ENCODE measurements around the gene MMP25.

MMP25 gene

DNA sequence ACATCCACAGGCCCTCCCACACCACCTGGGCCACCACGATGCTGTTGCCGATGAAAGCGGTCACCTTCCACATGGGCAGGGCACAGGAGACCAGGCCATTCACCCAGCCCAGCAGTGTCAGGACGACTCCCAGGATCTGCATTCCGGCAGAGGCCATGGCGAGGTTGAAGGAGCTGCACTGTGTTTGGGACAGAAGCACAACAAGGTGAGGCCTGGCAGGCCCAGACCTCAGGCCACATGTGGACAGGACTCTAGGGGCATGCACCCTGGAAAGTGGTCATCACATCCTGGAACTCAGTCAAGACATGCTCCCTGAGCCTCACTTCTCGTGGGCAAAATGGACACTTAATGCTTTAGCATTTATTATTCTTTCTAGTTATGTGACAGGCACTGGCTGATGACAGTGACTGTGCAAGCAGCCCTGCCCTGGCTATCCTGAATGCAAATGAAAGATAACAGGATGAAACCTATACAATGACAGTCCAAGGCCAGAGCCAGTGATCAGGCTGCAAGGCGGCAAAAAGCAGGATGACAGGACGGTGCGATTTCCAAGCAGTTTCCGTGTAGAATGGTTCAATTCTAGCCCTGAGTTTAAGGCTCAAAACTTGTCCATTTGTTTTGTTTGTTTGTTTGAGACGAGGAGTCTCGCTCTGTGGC lies 30.4 kb upstream of the MMP25 start:
- Histone ChIP-seq H3K9me3 (ENCODE audit: control insufficient read depth in 5 of 5, low read length in 5 of 5) (no peaks in the 10 kb centered on the region), H3K4me1 (ENCODE audit: control insufficient read depth in 5 of 5, insufficient read depth in 5 of 5, low read length in 5 of 5) (peaks cover 0 to 18% (median 10%) of the 10 kb centered on the region in 5 donors), H3K4me3 (ENCODE audit: low read depth in 1 of 5, low read length in 5 of 5) (no peak overlapping the region), H3K9ac (ENCODE audit: low read length in 5 of 5) (no peak overlapping the region), H3K36me3 (ENCODE audit: control insufficient read depth in 5 of 5, insufficient read depth in 5 of 5, low read length in 5 of 5) (no peaks in the 10 kb centered on the region), H3K27ac (ENCODE audit: low read depth, low read length) (no peak overlapping the region), H3K27me3 (ENCODE audit: control insufficient read depth in 5 of 5, insufficient read depth in 4 of 5, low read length in 5 of 5) (peaks cover 30 to 56% (median 37%) of the 10 kb centered on the region in 5 donors)

DNA sequence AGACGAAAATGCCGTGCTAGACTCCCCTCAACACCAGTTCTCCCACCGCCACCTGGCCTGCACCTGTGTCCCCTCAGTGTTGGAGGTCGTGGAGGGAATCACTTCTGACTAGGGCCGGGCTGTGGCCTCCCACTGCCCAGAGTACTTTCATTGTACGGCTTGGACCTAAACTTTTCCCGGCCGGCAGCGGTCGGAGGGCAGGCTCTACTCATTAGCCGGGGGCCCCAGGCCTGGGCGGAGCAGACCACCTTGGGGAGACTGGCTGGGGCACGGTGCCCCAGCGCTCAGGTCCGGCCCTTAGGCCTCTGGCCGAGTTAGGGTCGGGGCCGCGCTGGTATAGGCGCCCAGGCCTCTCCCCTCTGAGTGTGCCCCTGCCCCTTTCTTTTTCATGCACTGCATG lies 29.0 kb upstream of the MMP25 start:
- no peak overlapping the region for H3K4me3 ChIP-seq (ENCODE audit: low read depth in 1 of 5, low read length in 5 of 5)
- no peak overlapping the region for H3K9ac ChIP-seq (ENCODE audit: low read length in 5 of 5)
- no peak overlapping the region for H3K27ac ChIP-seq (ENCODE audit: low read depth, low read length)
- H3K4me1 ChIP-seq (ENCODE audit: control insufficient read depth in 5 of 5, insufficient read depth in 5 of 5, low read length in 5 of 5), result peaks cover 0 to 31% (median 22%) of the 10 kb centered on the region in 5 donors
- H3K36me3 ChIP-seq (ENCODE audit: control insufficient read depth in 5 of 5, insufficient read depth in 5 of 5, low read length in 5 of 5), result no peaks in the 10 kb centered on the region
- H3K27me3 ChIP-seq (ENCODE audit: control insufficient read depth in 5 of 5, insufficient read depth in 4 of 5, low read length in 5 of 5), result peaks cover 24 to 47% (median 28%) of the 10 kb centered on the region in 5 donors
- no peaks in the 10 kb centered on the region for H3K9me3 ChIP-seq (ENCODE audit: control insufficient read depth in 5 of 5, low read length in 5 of 5)

DNA sequence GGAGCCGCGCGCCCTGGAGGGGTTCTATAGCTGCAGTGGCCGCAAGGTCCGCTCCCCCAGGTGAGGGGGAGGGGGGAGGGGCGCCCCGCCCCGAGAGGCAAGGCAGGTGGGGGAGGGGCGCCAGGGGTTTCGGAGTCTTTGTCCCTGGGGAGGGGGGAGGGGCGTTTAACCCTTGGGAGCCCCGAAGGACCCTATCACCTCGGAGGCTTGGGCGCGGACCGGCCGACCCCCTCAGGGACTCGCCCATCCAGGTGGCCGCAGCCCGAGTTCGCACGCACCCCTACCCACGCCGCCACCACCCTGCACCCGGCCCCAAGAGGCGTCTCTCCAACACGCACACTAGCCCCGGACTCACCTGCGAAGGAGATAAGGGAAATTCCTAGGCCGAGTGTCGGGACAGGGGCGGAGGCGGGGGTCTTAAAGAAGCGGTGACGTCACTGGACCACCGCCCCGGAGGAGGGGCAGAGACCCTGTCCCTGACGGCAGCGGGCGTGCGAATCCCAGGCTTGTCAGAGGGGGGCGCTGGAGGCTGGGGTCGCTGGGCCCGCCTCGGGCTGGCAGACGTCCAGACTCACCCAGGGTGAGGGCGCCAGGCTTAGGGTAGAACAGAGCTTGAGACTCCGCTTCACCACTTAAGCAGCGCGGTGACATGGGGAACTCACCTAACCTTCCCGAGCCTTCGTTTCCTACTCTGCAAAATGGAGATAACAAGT lies 28.4 kb upstream of the MMP25 start, which contains the start of gene CLDN6:
Gene CLDN6 (minus strand): TSS at position 390 of the 713 bp plus-strand sequence. CDS start 2,162 bp downstream, outside the sequence.
- Histone ChIP-seq H3K27me3 (ENCODE audit: control insufficient read depth in 5 of 5, insufficient read depth in 4 of 5, low read length in 5 of 5) (peaks cover 20 to 41% (median 23%) of the 10 kb centered on the region in 5 donors), H3K27ac (ENCODE audit: low read depth, low read length) (no peak within 1 kb of the TSS), H3K4me1 (ENCODE audit: control insufficient read depth in 5 of 5, insufficient read depth in 5 of 5, low read length in 5 of 5) (peaks cover 4 to 37% (median 28%) of the 10 kb centered on the region in 5 donors), H3K4me3 (ENCODE audit: low read depth in 1 of 5, low read length in 5 of 5) (no peak within 1 kb of the TSS), H3K9ac (ENCODE audit: low read length in 5 of 5) (no peak within 1 kb of the TSS), H3K9me3 (ENCODE audit: control insufficient read depth in 5 of 5, low read length in 5 of 5) (no peaks in the 10 kb centered on the region), H3K36me3 (ENCODE audit: control insufficient read depth in 5 of 5, insufficient read depth in 5 of 5, low read length in 5 of 5) (no peaks in the 10 kb centered on the region)

DNA sequence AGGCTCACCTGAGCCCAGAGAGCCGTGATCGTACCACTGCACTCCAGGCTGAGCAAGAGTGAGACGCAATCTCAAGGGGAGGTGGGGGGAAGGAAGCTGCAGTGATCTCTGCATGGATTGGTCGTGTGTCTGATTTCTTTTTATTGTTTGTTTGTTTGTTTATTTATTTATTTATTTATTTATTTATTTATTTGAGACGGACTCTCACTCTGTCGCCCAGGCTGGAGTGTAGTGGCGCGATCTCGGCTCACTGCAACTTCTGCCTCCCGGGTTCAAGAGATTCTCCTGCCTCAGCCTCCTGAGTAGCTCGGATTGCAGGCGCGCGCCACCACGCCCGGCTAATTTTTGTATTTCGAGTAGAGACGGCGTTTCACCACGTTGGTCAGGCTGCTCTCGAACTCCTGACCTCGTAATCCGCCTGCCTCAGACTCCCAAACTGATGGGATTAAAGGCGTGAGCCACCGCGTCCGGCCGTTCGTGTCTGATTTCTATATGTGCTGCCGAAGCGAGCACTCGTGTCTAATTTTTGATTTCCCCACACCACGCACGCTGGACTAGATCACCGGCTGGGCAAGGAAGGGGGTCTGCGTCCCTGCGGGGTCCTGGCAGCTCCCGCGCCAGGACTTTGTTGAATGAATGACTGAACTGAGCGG lies 26.6 kb upstream of the MMP25 start:
- Histone ChIP-seq H3K9ac (ENCODE audit: low read length in 5 of 5) (peak overlapping the region in 1 of 5 donors; percentile 73), H3K4me1 (ENCODE audit: control insufficient read depth in 5 of 5, insufficient read depth in 5 of 5, low read length in 5 of 5) (peaks cover 4 to 53% (median 45%) of the 10 kb centered on the region in 5 donors), H3K27ac (ENCODE audit: low read depth, low read length) (no peak overlapping the region), H3K4me3 (ENCODE audit: low read depth in 1 of 5, low read length in 5 of 5) (peak overlapping the region; percentile 23 to 82 (median 70)), H3K27me3 (ENCODE audit: control insufficient read depth in 5 of 5, insufficient read depth in 4 of 5, low read length in 5 of 5) (peaks cover 6 to 24% (median 10%) of the 10 kb centered on the region in 5 donors), H3K9me3 (ENCODE audit: control insufficient read depth in 5 of 5, low read length in 5 of 5) (no peaks in the 10 kb centered on the region), H3K36me3 (ENCODE audit: control insufficient read depth in 5 of 5, insufficient read depth in 5 of 5, low read length in 5 of 5) (no peaks in the 10 kb centered on the region)

DNA sequence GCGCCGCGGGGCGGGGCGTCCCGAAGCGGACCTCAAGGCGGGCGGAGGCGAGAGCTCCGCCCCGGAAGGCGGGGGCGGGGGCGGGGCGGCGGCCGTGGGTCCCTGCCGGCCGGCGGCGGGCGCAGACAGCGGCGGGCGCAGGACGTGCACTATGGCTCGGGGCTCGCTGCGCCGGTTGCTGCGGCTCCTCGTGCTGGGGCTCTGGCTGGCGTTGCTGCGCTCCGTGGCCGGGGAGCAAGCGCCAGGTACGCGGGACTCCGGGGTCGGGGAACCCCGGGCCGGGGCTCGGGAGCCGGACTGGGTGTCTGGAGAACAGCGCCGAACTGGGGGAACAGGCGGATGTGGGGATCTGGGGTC lies 26.1 kb upstream of the MMP25 start, which contains the start of gene TNFRSF12A:
Gene TNFRSF12A (plus strand): TSS at position 122 of the 357 bp plus-strand sequence. CDS start 30 bp downstream, at position 152.
- H3K36me3 ChIP-seq (ENCODE audit: control insufficient read depth in 5 of 5, insufficient read depth in 5 of 5, low read length in 5 of 5), result no peaks in the 10 kb centered on the region
- H3K9ac ChIP-seq (ENCODE audit: low read length in 5 of 5), result peak within 1 kb of the TSS; percentile 66 to 96 (median 92)
- H3K9me3 ChIP-seq (ENCODE audit: control insufficient read depth in 5 of 5, low read length in 5 of 5), result no peaks in the 10 kb centered on the region
- peaks cover 4 to 53% (median 45%) of the 10 kb centered on the region in 5 donors for H3K4me1 ChIP-seq (ENCODE audit: control insufficient read depth in 5 of 5, insufficient read depth in 5 of 5, low read length in 5 of 5)
- peaks cover 6 to 19% (median 10%) of the 10 kb centered on the region in 5 donors for H3K27me3 ChIP-seq (ENCODE audit: control insufficient read depth in 5 of 5, insufficient read depth in 4 of 5, low read length in 5 of 5)
- H3K27ac ChIP-seq (ENCODE audit: low read depth, low read length), result peak within 1 kb of the TSS; percentile 93
- H3K4me3 ChIP-seq (ENCODE audit: low read depth in 1 of 5, low read length in 5 of 5), result peak within 1 kb of the TSS; percentile 70 to 90 (median 82)

DNA sequence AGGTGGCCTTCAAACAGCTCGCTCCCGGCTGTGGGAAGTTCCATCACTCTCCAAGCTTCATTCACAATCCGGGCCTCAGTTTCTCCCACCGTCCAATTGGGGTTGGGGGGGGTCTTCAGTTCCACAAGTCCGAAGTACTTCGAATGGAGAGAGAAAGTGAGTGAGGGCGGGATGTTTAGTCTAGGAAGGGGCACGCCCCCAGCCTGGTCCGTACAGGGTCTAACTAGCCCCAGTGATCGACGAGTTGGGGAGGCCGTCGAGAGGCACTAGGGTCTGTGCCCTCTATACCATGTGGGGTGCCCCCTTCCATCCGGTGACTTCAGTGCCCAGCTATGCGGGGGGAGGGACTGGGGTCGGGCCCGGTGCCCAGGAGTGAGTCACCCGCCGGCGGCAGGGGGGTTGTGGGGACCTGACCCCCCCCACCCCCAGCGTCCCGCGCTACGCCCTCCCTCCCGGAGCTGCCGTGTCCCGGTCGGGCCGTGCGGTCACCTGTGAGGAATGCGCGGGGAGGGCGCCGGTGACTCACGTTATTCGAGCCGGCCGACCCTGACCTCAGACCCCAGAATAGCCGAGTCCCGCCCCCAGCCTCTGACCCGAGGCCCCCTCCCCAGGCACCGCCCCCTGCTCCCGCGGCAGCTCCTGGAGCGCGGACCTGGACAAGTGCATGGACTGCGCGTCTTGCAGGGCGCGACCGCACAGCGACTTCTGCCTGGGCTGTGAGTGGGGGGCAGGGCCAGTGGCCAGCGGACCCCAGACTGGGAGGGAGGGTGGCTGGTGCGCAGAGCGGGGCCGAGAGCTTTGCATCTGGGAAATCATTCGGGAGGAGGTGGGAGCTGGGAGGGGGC lies 25.5 kb upstream of the MMP25 start:
- Histone ChIP-seq H3K36me3 (ENCODE audit: control insufficient read depth in 5 of 5, insufficient read depth in 5 of 5, low read length in 5 of 5) (peaks cover 0 to 3% (median 0%) of the 10 kb centered on the region in 5 donors), H3K9ac (ENCODE audit: low read length in 5 of 5) (peak overlapping the region; percentile 66 to 96 (median 92)), H3K4me1 (ENCODE audit: control insufficient read depth in 5 of 5, insufficient read depth in 5 of 5, low read length in 5 of 5) (peaks cover 4 to 53% (median 45%) of the 10 kb centered on the region in 5 donors), H3K27me3 (ENCODE audit: control insufficient read depth in 5 of 5, insufficient read depth in 4 of 5, low read length in 5 of 5) (peaks cover 6 to 19% (median 10%) of the 10 kb centered on the region in 5 donors), H3K27ac (ENCODE audit: low read depth, low read length) (peak overlapping the region; percentile 93), H3K9me3 (ENCODE audit: control insufficient read depth in 5 of 5, low read length in 5 of 5) (no peaks in the 10 kb centered on the region), H3K4me3 (ENCODE audit: low read depth in 1 of 5, low read length in 5 of 5) (peak overlapping the region; percentile 70 to 90 (median 82))

DNA sequence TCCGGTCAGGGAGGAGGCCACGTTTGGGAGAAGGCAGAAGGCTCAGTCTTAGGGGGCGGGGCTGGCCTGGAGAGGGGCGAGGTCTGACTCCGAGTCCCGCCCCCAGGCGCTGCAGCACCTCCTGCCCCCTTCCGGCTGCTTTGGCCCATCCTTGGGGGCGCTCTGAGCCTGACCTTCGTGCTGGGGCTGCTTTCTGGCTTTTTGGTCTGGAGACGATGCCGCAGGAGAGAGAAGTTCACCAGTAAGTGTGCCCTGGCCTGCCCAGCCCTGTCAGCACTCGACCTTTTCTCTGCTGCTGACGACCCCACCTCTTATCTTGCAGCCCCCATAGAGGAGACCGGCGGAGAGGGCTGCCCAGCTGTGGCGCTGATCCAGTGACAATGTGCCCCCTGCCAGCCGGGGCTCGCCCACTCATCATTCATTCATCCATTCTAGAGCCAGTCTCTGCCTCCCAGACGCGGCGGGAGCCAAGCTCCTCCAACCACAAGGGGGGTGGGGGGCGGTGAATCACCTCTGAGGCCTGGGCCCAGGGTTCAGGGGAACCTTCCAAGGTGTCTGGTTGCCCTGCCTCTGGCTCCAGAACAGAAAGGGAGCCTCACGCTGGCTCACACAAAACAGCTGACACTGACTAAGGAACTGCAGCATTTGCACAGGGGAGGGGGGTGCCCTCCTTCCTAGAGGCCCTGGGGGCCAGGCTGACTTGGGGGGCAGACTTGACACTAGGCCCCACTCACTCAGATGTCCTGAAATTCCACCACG lies 24.7 kb upstream of the MMP25 start:
- H3K9me3 ChIP-seq (ENCODE audit: control insufficient read depth in 5 of 5, low read length in 5 of 5), result no peaks in the 10 kb centered on the region
- peak overlapping the region; percentile 26 to 92 (median 72) for H3K9ac ChIP-seq (ENCODE audit: low read length in 5 of 5)
- peaks cover 4 to 53% (median 45%) of the 10 kb centered on the region in 5 donors for H3K4me1 ChIP-seq (ENCODE audit: control insufficient read depth in 5 of 5, insufficient read depth in 5 of 5, low read length in 5 of 5)
- peaks cover 6 to 19% (median 10%) of the 10 kb centered on the region in 5 donors for H3K27me3 ChIP-seq (ENCODE audit: control insufficient read depth in 5 of 5, insufficient read depth in 4 of 5, low read length in 5 of 5)
- peaks cover 0 to 11% (median 6%) of the 10 kb centered on the region in 5 donors for H3K36me3 ChIP-seq (ENCODE audit: control insufficient read depth in 5 of 5, insufficient read depth in 5 of 5, low read length in 5 of 5)
- peak overlapping the region; percentile 59 to 86 (median 70) for H3K4me3 ChIP-seq (ENCODE audit: low read depth in 1 of 5, low read length in 5 of 5)
- peak overlapping the region; percentile 93 for H3K27ac ChIP-seq (ENCODE audit: low read depth, low read length)

DNA sequence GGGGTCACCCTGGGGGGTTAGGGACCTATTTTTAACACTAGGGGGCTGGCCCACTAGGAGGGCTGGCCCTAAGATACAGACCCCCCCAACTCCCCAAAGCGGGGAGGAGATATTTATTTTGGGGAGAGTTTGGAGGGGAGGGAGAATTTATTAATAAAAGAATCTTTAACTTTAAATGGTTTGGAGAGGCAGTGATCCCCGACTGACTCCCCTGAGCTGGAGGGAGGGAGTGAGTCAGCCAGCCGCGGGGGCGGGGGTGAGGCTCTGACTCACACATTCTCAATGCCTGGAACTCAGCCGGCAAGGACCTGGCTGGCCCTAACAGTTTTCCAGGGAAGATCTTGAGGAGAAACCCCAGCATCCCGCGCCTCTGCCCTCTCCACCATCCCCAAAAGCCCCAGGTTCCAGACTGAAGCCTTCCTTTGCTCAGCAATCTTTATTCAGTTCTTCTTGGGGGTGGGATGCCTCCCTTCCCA lies 24.1 kb upstream of the MMP25 start:
- H3K4me3 ChIP-seq (ENCODE audit: low read depth in 1 of 5, low read length in 5 of 5), result peak overlapping the region; percentile 36 to 86 (median 79)
- peaks cover 0 to 17% (median 12%) of the 10 kb centered on the region in 5 donors for H3K36me3 ChIP-seq (ENCODE audit: control insufficient read depth in 5 of 5, insufficient read depth in 5 of 5, low read length in 5 of 5)
- H3K9me3 ChIP-seq (ENCODE audit: control insufficient read depth in 5 of 5, low read length in 5 of 5), result no peaks in the 10 kb centered on the region
- H3K9ac ChIP-seq (ENCODE audit: low read length in 5 of 5), result peak overlapping the region; percentile 26 to 92 (median 76)
- peaks cover 5 to 14% (median 10%) of the 10 kb centered on the region in 5 donors for H3K27me3 ChIP-seq (ENCODE audit: control insufficient read depth in 5 of 5, insufficient read depth in 4 of 5, low read length in 5 of 5)
- H3K27ac ChIP-seq (ENCODE audit: low read depth, low read length), result peak overlapping the region; percentile 93
- H3K4me1 ChIP-seq (ENCODE audit: control insufficient read depth in 5 of 5, insufficient read depth in 5 of 5, low read length in 5 of 5), result peaks cover 4 to 53% (median 45%) of the 10 kb centered on the region in 5 donors

Data from subcutaneous abdominal adipose tissue (tissue), 5 donors.